ENCODE measurements around the gene RFX3.

RFX3 gene

GRCh38 chr9:3263698-3264097 is 262.1 kb downstream of the RFX3 start:
- TF ChIP-seq, protein P1, sequence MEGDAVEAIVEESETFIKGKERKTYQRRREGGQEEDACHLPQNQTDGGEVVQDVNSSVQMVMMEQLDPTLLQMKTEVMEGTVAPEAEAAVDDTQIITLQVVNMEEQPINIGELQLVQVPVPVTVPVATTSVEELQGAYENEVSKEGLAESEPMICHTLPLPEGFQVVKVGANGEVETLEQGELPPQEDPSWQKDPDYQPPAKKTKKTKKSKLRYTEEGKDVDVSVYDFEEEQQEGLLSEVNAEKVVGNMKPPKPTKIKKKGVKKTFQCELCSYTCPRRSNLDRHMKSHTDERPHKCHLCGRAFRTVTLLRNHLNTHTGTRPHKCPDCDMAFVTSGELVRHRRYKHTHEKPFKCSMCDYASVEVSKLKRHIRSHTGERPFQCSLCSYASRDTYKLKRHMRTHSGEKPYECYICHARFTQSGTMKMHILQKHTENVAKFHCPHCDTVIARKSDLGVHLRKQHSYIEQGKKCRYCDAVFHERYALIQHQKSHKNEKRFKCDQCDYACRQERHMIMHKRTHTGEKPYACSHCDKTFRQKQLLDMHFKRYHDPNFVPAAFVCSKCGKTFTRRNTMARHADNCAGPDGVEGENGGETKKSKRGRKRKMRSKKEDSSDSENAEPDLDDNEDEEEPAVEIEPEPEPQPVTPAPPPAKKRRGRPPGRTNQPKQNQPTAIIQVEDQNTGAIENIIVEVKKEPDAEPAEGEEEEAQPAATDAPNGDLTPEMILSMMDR (IDR thresholded peaks at IDR 0.05), result no peak

DNA sequence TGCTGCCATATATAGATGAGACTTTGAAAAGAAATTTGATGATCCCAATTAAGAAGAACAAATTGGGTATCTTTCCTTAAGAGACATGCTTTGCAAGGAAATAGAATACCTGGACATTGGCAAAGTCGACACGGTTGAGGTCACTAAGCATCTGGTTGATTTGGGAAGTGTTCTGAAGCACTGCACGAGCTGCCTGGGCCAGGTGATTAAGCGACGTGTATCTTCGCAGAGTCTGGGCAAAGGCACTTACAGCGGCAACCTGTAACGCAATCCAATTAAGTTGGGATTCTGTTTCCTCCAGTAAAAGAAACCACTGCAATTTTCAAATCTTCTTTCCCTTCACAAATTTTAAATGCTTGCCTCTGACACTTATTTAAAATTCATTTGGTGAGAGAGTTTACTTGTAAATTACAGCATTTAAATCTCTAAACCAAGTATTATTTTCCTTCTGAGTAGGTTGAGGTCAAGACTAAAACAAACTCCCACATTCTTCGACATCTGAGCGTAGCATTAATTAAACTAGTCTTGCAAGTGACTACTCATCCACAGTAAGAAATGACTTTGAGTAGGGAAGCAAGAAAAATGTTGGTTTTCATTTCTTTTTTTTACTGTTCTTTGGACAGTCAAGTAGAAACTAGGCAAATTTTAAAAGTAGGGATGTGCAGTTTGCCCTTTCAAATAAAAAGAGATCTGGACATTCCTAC is 262.8 kb downstream of the RFX3 start:
- TF ChIP-seq, protein P1 (IDR thresholded peaks at IDR 0.05), result no peak

- TF ChIP-seq, protein P1 (IDR thresholded peaks at IDR 0.05), result no peak
Observed at GRCh38 chr9:3261484-3261883, 264.3 kb downstream of the RFX3 start.

DNA sequence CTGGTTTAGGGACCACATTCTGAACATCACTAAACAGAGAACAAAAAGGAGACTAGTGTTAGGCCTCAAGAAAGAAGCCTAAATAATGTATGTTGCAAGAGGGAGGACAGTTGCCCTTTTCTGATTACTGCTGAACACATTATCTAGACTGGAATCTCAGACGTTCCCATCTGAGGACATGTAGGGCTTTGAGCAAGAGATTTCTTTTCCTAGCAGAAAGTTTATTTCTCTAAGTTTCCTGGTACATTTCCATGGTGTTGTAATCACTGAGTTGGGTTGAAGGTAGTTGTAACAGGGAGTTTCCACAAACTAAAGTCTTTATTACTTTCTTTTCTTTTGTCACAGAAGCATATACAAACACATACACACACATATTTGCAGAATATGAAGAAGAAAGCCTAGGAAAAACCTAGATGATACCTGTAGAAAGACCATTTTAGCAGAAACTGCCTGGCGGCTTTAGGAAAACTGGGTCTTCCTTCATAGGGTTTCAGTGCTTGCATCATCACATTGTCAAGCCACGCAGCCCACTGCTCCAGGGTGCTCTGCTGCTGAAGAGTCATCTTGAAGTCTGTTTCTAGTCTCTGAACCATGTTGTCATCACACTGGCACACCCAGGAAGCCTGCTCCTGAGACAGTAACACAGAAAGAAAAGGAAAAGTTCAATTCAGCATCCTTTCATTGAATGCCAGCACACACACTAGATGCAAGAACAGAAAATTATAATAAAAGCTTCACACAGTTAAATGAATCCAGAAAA is 269.1 kb downstream of the RFX3 start:
- TF ChIP-seq, protein P1 (IDR thresholded peaks at IDR 0.05), result no peak

- TF ChIP-seq, protein P1 (IDR thresholded peaks at IDR 0.05), result no peak
Observed at GRCh38 chr9:3251309-3251708, 274.5 kb downstream of the RFX3 start.

DNA sequence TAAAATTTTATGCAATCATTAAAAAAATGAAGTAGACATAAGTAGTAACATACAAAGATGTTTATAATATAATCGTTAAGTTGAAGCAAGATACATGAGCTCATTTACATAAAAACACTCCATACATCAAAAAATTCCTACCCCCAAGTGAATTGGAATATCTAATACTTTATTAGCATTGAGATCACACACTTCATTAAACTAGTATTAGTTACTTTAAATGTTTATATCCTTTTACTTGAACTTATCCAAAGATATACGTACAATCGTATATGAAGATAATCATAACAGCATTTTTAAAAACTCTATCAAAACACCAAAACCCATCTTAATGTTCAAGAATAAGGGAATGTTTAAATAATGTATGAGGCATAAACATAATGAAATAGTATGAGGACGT is 275.1 kb downstream of the RFX3 start:
- TF ChIP-seq, protein P1 (IDR thresholded peaks at IDR 0.05), result no peak

DNA sequence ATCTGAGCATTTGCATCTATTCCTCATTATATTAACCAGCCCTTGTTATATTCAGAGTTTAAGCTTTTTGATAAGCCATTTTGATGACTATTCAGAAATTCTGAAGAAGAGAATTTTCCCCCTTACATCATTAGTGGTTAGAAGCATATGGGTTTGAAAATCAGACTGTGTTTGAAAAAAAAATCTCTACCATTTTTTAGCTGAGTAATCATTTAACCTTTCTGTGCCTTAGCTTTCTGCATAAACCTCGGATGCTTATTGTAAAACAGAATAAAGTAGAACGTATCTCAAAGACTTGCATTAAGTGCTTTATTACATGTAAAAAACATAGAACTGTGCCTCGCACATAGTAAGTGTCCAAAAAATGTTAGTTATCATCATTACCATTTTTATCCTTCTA is 278.6 kb downstream of the RFX3 start:
- TF ChIP-seq, protein P1 (IDR thresholded peaks at IDR 0.05), result no peak
